ENCODE data around the gene NXPE4.
"Not testable (repeated sequence)": the region's sequence is repeated elsewhere in the genome, so short reads cannot be mapped to it uniquely, and the experiment has no call there.

The NXPE4 gene

DNA sequence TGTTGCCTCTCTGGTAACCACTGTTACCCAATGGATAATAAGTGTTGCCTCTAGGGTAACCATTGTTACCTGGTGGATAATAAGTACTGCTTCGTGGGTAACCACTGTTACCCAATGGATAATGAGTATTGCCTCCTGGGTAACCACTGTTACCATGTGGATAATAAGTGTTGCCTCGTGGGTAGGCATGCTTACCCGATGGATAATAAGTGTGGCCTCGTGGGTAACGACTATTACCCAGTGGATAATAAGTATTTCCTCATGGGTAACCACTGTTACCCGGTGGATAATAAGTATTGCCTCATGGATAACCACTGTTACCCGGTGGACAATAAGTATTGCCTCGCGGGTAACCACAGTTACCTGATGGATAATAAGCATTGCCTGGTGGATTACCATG, 13.8 kb upstream of the NXPE4 start:
- no peak for DNase-seq

DNA sequence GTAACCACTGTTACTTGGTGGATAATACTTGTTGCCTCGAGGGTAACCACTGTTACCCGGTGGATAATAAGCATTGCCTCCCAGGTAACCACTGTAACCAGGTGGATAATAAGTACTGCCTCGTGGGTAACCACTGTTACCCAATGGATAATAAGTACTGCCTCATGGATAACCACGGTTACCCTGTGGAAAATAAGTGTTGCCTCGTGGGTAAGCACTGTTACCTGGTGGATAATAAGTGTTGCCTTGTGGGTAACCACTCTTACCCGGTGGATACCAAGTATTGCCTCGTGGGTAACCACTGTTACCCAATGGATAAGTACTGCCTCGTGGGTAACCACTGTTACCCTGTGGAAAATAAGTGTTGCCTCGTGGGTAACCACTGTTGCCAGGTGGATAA, 13.0 kb upstream of the NXPE4 start:
- DNase-seq = not testable (repeated sequence)

DNA sequence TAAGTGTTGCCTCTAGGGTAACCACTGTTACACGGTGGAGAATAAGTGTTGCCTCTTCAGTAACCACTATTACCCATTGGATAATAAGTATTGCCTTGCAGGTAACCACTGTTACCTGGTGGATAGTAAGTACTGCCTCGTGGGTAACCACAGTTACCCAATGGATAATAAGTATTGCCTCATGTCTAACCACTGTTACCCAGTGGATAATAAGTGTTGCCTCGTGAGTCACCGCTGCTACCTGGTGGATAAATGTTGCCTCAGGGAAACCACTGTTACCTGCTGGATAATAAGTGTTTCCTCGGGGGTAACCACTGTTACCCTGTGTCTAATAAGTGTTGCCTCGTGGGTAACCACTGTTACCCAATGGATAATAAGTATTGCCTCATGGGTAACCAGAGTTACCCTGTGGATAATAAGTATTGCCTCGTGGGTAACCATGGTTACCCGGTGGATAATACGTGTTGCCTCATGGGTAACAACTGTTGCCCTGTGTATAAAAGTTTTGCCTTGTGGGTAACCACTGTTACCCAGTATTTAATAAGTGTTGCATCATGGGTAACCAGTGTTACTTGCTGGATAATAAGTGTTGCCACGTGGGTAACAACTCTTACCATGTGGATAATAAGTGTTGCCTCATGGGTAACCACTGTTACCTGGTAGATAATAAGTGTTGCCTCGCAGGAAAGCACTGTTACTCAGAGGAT, 12.3 kb upstream of the NXPE4 start:
- DNase-seq = no peak

DNA sequence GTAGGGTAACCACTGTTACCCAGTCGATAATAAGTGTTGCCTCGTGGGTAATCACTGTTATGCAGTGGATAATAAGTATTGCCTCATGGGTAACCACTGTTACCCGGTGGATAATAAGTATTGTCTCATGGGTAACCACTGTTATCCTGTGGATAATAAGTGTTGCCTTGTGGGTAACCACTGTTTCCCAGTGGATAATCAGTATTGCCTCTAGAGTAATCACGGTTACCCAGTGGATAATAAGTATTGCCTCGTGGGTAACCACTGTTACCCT, 11.2 kb upstream of the NXPE4 start:
- not testable (repeated sequence) for DNase-seq

DNA sequence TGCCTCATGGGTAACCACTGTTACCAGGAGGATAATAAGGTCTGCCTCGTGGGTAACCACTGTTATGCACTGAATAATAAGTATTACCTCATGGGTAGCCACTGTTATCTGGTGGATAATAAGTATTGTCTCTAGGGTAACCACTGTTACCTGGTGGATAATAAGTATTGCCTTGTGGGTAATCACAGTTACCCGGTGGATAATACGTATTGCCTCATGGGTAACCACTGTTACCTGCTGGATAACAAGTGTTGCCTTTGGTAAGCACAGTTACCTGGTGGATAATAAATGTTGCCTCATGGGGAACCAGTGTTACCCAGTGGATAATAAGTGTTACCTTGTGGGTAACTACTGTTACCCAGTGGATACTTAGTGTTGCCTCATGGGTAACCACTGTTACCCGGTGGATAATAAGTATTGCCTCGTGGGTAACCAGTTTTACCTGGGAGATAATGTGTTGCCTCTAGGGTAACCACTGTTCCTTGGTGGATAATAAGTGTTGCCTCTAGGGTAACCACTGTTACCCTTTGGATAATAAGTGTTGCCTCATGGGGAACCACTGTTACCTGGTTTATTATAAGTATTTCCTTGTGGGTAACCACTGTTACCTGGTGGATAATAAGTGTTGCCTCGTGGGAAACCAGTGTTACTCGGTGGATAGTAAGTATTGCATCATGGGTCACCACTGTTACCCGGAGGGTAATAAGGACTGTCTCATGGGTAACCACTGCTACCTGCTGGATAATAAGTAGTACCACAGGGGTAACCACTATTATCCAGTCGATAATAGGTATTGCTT, 10.6 kb upstream of the NXPE4 start:
- DNase-seq = no peak

DNA sequence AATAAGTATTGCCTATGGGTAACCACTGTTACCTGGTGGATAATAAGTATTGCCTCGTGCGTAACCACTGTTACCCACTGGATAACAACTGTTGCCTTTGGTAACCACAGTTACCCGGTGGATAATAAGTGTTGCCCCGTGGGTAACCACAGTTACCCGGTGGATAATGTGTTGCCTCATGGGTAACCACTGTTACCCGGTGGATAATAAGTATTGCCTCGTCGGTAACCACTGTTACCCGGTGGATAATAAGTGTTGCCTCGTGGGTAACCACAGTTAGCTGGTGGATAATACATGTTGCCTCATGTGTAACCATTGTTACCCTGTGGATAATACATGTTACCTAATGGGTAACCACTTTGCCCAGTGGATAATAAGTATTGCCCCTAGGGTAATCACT, 9.8 kb upstream of the NXPE4 start:
- DNase-seq = no peak

DNA sequence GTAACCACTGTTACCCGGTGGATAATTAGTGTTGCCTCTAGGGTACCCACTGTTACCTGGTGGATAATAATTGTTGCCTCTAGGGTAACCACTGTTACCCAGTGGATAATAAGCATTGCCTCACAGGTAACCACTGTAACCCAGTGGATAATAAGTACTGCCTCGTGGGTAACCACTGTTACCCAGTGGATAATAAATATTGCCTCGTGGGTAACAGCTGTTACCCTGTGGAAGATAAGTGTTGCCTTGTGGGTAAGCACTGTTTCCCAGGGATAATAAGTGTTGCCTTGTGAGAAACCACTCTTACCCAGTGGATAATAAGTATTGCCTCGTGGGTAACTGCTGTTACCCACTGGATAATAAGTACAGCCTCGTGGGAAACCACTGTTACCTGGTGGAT, 9.3 kb upstream of the NXPE4 start:
- no peak for DNase-seq

DNA sequence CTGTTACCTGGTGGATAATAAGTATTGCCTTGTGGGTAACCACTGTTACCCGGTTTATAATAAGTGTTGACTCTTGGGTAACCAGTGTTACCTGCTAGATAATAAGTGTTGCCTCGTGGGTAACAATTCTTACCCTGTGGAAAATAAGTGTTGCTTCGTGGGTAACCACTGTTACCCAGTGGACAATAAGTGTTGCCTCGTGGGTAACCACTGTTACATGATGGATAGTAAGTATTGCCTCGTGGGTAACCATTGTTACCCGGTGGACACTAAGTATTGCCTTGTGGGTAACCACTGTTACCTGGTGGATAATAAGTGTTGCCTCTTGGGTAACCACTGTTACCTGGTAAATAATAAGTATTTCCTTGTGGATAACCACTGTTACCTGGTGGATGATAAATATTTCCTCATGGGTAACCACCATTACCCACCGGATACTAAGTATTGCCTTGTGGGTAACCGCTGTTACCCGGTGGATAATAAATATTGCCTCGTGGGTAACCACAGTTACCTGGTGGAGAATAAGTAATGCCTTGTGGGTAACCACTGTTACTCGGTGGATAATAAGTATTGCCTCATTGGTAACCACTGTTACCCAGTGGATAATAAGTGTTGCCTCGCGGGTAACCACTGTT, 8.7 kb upstream of the NXPE4 start:
- DNase-seq = no peak

DNA sequence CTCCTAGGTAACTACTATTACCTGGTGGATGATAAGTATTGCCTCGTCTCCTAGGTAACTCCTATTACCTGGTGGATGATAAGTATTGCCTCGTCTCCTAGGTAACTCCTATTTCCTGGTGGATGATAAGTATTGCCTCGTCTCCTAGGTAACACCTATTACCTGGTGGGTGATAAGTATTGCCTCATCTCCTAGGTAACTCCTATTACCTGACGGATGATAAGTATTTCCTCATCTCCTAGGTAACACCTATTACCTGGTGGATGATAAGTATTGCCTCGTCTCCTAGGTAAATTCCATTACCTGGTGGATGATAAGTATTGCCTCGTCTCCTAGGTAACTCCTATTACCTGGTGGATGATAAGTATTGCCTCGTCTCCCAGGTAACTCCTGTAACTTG, 7.6 kb upstream of the NXPE4 start:
- not testable (repeated sequence) for DNase-seq

DNA sequence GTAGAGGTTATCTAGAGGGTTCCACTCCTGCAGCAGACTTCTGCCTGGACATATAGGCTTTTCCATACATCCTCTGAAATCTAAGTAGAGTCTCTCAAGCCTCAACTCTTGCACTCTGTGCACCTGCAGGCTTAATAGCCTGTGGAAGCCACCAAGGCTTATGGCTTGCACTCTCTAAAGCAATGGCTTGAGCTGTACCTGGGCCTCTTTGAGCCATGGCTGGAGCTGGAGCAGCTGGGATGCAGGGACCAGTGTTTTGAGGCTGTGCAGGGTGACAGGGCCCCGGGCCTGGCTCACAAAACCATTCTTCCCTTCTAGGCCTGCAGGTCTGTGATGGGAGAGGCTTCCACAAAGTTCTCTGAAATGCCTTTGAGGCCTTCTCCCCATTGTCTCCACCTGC, 2.9 kb upstream of the NXPE4 start:
- DNase-seq = no peak

DNA sequence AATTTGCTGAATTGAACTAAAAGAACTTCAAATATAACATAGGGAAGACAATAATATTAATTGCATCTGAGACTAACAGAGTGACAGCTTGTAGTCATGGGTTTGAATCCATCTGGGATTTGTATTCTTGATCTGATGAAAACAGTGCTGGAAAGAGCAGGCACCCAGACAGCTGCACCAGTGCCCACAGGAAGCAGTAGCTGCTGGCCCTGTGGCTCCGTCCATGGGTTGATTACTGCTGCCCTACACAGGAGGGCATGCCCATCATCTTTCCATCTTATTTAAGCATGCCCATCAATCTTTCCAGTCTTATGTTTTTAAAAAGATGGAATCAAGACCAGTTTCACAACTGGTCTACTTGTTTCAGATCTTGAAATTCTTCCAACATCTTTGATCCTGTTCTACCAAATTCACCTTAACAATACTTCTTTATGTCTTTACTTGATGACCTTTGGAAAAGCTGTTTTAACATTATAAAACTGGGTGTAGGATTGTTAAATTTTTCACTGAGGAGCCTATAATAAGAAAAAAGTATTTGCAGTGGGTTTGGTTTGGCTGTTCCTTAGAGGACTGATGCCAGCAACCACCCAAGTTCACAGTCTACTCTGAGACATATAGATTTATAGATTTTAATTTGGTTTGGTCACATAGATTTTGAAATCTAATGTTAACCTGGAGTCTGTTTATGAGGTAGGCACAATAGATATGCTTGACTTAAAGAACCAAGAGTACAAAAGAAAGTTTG, 761 bp upstream of the NXPE4 start:
- no peak for DNase-seq

DNA sequence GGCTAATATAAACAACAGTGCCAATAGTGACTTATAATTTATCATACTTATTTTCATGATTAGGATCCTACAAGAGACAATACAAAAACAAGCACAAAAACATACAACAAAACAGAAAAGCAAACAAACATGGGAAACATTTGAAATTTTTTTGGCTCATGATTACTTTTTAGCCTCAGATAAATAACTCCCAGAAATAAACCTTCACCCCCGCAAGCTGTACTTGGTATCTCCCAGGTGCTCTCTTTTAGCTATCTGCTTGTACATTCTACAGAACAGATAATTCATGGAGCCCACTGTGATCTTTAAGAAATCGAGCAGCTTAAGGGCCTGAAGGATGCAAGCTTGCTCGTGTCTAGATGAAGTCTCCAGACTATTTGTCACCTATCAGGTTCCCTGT, 883 bp downstream of the NXPE4 start:
- DNase-seq = no peak

DNA sequence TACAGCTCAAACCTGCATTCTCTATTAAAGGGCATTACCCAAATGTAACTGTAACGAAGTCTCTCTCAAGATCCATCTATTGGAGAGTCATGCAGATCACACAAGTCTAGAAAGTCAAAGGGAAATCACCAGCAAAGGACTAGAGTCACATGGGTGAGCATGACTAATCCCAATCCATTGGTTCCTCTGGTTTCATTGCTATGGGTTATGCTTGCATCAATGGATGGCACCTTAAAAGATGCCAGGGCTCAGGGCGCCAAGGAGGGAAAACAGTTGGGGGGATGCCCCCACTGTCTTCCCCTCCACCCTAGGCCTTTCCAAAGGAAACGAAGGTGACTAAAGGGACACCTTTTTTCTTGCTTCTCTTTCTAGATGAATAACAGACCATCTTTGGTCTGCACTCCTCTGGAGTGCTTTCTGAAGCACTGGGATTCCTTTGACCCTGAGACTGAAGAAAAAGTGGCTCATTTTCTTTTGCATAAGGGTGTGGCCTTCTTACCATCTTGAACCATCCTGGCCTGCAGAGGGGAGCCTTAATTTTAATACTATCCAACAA, 8.1 kb downstream of the NXPE4 start:
- DNase-seq = no peak

DNA sequence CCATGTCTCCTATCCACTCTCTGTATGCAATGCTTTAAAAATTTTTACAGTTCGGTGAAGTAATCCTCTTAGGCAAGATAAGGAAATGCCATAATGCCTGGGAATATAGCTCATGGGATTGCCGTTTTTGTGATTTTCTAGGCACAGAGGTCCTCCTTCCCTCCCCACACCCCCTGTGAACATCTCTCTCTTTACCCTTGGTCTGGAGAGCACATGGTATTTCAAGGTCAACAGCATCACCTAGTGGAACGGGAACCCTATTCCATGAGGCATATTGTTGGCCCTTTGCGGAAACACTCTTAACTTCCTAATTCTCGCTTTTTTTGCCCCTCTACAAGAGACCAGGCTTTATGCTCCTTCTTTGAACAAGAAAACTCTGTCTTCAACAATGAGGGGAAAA, 8.8 kb downstream of the NXPE4 start:
- no peak for DNase-seq

DNA sequence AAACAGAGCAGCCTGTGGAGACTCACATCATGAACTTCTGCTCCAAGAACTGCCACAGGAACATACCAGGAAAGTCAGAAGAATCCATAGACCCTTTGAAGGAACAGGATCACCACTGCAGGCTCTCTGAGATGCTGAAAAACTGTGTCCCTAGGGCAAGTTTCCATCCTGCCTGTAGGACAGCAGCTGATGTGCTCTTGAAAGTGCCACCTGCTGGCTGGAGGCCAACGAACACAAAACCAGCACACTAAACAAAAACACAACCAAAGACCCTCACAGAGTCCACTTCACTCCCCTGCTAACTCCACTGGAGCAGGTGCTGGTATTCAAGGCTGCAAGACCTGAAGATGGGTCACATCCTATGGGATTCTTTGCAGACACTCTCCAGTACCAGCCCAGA, 23.9 kb downstream of the NXPE4 start:
- DNase-seq = no peak

DNA sequence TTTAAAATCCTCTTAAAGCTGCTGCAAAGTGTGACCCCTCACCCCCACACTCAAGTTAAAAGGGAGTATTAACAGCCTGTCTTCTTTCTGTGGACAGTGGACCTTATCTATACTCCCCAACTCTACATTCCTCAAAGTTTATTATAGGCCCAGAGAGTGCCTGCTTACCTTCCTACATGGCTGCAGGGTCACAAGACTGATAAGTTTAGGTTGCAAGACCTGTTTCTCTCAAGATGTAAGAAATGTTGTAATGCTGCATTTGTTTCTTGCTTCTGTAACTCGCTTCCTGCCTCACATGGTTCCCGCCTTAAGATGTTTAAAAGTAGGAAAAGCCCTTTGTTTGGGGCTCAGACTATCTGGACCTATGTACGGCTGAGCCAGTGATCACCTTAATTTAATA, 25.8 kb downstream of the NXPE4 start:
- no peak for DNase-seq

DNA sequence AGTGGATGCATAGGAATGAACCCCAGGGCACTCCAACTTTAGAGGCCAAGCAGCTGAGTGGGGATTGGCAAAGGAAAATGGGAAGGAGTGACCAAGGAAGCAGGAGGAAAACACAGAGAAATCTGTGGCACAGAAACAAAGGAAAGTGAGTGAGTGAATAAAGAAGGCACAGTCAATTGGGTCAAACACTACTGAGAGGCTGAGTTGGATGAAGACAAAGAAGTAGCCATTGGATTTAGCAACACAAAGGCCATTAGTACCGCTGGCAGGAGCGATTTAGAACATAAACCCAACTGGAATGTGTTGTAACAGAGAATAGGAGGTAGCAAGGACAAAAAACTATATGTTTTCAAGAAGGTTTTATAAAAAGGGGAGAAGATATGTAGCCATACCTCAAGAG, 29.3 kb downstream of the NXPE4 start:
- no peak for DNase-seq

DNA sequence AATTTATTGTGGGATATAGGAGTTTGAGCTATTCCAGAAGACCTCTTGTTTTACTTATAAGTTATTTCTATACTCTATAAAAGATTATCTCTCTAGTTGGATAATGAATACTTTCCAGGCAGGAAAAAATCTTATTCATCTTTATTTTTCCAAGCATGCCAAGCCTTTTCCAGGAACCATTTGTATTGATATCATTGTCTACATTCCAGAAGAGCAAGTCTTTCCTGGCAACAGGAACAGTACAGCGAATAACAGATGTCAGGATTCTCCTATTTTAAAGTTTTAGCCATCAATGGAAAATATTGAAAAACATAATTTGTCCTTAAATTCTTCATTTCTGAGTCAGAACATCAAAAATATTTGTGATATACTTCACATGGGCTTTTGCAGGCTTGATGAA, 30.8 kb downstream of the NXPE4 start:
- no peak for DNase-seq

DNA sequence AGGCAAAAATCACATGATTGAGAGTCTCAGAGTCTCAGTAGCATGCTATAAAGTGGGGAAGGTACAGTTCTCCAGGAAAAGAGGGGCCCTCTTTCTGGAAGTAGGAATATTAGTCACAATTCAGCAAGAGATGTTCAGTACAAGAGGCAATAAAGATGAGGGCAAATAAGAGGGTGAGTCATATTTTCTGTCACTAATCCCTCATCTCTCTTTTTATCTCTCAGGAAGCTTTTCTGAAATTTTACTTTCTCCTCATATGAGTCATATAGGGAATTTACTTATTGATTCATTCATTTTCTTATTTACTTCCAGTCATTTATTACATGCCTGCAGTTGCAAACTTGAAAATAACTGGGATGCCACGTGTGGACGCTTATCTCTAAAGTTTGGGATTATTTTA, 32.5 kb downstream of the NXPE4 start:
- no peak for DNase-seq

DNA sequence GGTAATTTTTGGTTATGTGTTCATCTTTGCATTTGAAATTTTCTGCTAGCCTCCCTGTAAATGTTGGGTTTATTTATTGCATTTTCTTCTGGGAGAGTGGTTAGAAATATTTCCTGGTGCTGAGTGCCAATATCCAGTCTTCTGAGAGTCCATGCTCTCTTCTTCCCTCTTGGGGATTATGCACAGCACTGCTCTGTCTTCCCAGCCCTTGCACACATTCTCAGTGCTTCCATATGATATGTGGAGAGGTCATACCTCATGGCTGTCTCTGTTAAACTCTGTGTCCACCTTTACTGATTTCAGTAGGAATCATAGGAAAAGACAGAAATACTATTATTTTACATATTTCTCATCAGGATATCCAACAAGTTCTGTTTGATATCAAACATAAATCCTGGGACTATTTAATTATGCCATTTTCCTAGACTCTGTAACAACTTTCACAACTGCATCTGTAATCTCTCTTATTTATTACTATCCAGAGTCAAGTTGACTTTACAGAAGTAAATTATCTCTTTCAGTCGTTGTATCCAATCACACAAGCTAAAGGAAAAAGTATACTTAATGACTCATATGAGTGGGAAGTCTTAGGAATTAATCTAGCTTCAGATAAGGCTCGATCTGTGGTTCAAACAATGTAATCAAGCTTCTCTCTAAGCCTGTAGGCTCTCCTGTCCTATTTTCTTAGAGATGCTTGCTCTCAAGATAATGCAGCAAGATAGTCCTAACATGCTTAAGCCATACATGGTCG, 33.2 kb downstream of the NXPE4 start:
- no peak for DNase-seq

DNA sequence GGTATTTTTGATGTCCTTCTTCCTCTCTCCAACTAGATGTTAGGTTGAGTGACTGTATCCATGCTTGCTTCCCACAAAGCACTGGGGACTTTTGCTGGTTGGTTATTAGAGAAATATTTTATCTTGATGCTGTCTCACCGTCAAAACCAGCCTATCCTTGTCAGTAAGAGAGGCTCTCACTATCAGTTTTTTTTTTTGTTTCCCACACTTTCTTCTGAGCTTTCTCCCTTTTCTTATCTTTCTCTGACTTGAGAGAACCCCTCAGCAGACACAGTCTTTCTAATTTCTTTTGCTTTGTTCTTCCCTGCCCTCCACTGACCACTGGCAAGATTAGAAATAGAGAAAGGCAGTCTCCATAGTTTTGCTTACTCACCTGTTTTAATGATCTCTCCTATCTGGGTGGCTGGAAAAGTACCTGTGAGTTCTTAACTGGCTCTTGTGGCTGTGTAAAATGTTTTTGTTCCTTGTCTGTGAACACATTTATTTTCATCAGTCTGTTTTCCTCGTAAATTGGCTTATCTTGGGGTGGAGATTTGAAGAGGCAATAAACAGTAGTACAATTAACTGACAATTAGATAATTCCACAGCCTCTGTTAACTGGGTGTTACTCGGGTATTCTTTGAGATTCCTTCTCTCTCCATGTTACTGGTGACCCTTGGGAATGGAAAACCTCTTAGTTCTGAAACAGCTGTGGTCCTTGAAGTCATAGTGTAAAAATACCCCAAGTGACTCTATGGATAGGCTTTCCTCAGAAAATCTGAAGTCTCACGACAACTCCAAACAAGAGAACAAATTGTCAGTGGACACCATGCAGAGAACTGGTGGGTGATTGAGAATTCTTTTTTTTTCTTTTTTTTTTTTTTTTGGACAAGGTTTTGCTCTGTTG, 35.9 kb downstream of the NXPE4 start, which contains the start of gene NXPE1:
TSS of gene NXPE1 (minus strand) at position 457 of the 886 bp plus-strand sequence. CDS start 8,680 bp downstream, outside the sequence.
- DNase-seq = no peak
